K562 treated with DMSO at 1 percent for 4 hours (cell line): Measurements from ENCODE around the gene CIDEC. TPM values are rescaled to one million over a fixed set of nuclear protein-coding genes. Genes with fewer than 3 reads are reported as not detected.

ENCODE experiments used
- total RNA-seq: library from RNA; unstranded; fragments of 300-600 nt; gene quantifications from 2 replicates; pipeline ENCODE4 v1.2.3, GENCODE V29; 2022; ENCODE audit not compliant: insufficient read depth

CIDEC gene
- not detected in 2 replicates for total RNA-seq

GRCh38 chr3:9879830-9880549 is at the start of gene CIDEC:
Gene CIDEC, minus strand, starts transcription at chr3:9880253. Its CDS starts 1,767 bp downstream, at chr3:9878486.

GRCh38 chr3:9916734-9917680 is 37.0 kb upstream of the CIDEC start, which contains the start of gene IL17RC:
Gene IL17RC, plus strand, starts transcription at chr3:9917098. Its CDS starts 218 bp downstream, at chr3:9917316.

GRCh38 chr3:9902372-9903237 is 22.6 kb upstream of the CIDEC start, which contains the start of gene IL17RE:
Gene IL17RE, plus strand, starts transcription at chr3:9902848. Its CDS starts 85 bp downstream, at chr3:9902933.

GRCh38 chr3:9890249-9891071 is 10.4 kb upstream of the CIDEC start, which contains the start of gene JAGN1:
Gene JAGN1, plus strand, starts transcription at chr3:9890610. Its CDS starts 113 bp downstream, at chr3:9890723.

GRCh38 chr3:9843715-9844438 is 36.2 kb downstream of the CIDEC start, which contains the start of gene RPUSD3:
Gene RPUSD3, minus strand, starts transcription at chr3:9844008. Its CDS starts 18 bp downstream, at chr3:9843990.

Other genes with a start within 250 kb of the CIDEC start
- 63.5 and 69.5 TPM in 2 replicates for gene MTMR14, start 230.7 kb downstream of the CIDEC start, total RNA-seq
- not detected in 2 replicates for gene CPNE9, start 176.4 kb downstream of the CIDEC start, total RNA-seq
- gene BRPF1, start 148.5 kb downstream of the CIDEC start, total RNA-seq = 19.5 and 29.7 TPM in 2 replicates
- 20.9 and 24.2 TPM in 2 replicates for gene OGG1, start 130.3 kb downstream of the CIDEC start, total RNA-seq
- gene CAMK1, start 110.3 kb downstream of the CIDEC start, total RNA-seq = 16.1 and 20.6 TPM in 2 replicates
- gene TADA3, start 87.8 kb downstream of the CIDEC start, total RNA-seq = 121 and 126 TPM in 2 replicates
- gene ARPC4, start 87.2 kb downstream of the CIDEC start, total RNA-seq = 31.4 and 43.3 TPM in 2 replicates
- gene TTLL3, start 70.0 kb downstream of the CIDEC start, total RNA-seq = 36.4 and 73.2 TPM in 2 replicates
- 58.7 and 68.6 TPM in 2 replicates for gene RPUSD3, start 36.2 kb downstream of the CIDEC start, total RNA-seq
- 45.5 and 55.9 TPM in 2 replicates for gene JAGN1, start 10.4 kb upstream of the CIDEC start, total RNA-seq
- 0.47 and 0.73 TPM in 2 replicates for gene IL17RE, start 22.6 kb upstream of the CIDEC start, total RNA-seq
- 25.2 and 30.3 TPM in 2 replicates for gene IL17RC, start 36.8 kb upstream of the CIDEC start, total RNA-seq
- 14.9 and 18.3 TPM in 2 replicates for gene CRELD1, start 53.6 kb upstream of the CIDEC start, total RNA-seq
- 2.0 and 2.2 TPM in 2 replicates for gene PRRT3, start 72.2 kb upstream of the CIDEC start, total RNA-seq
- 35.7 and 39.9 TPM in 2 replicates for gene EMC3, start 106.6 kb upstream of the CIDEC start, total RNA-seq
- 43.5 and 64.5 TPM in 2 replicates for gene FANCD2, start 146.2 kb upstream of the CIDEC start, total RNA-seq
- not detected in 2 replicates for gene FANCD2OS, start 228.0 kb upstream of the CIDEC start, total RNA-seq
- 234 and 242 TPM in 2 replicates for gene BRK1, start 235.4 kb upstream of the CIDEC start, total RNA-seq